Umbilical cord (tissue), 2 donors: ENCODE data around the gene MRPL47. TPM values are rescaled to one million over a fixed set of nuclear protein-coding genes. Genes with fewer than 3 reads are reported as not detected.

Source experiments
- DNase-seq: peaks from one replicate; pipeline ENCODE4 v3.0.0-alpha.2; 2015; ENCODE audit warnings: low spot score
- total RNA-seq: library from RNA; depleted of rRNA; stranded (reverse); fragments of >200 nt; gene quantifications from one replicate; pipeline ENCODE4 v1.2.3, GENCODE V29; 2014; ENCODE audit warnings: low replicate concordance; ENCODE audit not compliant: insufficient read depth

MRPL47 gene
- total RNA-seq, 1 donor from 2014 or later = 25.5 TPM

DNA sequence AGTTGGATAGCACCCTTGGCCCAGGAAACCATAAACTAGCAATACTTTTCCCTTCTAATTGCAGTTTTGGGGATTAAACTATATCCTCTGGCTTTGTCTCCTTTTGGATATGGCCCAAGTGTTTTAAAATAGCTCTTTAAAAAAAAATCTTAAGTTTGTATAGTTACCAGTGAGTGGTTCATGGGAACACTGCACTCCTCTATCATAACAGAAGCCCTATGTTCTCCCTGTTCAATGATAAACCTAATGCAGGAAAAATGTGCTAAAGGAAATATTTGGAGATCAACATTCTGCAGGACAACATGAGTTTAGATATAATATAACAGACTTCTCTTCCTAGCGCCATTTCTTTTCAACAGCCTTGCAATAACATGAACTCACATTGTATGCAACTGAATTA lies 13.1 kb downstream of the MRPL47 start:
- no peak for DNase-seq

DNA sequence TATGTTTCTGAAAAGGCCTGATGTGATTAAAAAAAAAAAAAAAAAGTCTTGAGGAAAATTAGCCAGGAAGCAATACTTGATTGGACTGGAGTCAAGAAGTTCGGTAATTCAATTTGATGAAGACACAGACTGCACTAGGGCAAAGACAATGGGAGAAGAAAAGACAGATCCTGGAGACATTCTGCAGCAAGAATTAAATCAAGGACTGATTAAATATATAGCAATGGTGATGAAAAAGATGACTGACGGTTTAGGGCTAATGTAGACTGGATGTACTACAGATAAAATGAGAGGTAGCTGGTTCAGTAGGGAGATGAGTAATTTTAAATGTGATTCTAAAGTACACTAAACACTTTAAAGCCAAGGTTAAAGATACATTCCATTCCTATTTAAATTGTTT lies 13.8 kb downstream of the MRPL47 start:
- no peak for DNase-seq

DNA sequence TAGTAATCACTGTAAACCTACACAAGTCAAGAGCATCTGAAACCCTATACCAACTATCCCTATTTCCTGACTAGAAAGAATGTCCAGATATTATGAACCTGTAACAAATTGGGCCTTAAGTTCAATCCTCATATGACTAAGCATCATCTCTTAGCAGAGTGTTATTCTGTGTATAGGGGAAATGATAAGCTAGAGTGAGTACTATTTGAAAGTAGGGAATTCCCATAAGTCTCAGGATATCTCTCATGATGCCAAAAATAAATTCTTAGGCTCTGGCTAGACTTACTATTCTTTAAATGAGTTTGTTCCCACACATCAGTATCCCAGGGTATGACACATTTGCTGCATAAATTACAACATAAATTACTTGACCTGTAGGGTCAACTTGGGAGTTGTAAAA lies 15.3 kb downstream of the MRPL47 start:
- no peak for DNase-seq

DNA sequence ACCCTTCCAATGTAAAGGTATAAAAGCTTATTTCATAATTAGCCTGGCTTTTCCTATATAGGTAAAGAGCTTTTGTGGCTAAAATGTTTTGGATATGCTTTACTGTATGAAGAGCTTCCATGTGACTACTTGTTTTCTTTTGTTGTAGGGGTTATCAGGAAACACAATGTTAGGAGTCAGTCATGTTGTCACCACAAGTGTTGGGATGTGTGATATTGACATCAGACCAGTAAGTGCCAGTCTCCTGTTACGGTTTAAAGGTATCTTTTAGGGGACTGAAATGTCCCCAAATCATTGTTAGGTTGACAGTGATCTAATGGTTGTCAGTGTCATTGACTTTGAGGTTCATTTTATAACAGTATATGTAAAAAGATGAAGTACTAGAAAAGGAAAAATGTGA lies 23.4 kb downstream of the MRPL47 start:
- no peak for DNase-seq

DNA sequence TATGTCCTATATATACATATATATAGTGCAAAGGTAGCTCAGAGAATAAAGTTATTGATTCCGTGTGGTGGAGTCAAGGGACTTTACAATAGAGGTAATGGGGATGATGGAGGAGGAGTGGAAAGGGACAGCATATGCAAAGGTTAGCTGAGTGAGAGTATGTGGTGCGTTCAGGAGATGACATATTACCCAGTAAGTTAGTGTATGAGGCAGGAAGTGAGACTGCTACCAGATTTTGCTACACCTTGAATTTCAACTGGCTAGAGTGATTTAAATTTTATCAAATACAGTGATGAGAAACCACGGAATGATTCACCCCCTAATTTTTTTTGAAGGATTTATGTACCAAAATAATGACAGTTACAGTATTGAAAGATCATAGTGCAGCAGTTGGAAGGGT lies 38.9 kb downstream of the MRPL47 start:
- no peak for DNase-seq

DNA sequence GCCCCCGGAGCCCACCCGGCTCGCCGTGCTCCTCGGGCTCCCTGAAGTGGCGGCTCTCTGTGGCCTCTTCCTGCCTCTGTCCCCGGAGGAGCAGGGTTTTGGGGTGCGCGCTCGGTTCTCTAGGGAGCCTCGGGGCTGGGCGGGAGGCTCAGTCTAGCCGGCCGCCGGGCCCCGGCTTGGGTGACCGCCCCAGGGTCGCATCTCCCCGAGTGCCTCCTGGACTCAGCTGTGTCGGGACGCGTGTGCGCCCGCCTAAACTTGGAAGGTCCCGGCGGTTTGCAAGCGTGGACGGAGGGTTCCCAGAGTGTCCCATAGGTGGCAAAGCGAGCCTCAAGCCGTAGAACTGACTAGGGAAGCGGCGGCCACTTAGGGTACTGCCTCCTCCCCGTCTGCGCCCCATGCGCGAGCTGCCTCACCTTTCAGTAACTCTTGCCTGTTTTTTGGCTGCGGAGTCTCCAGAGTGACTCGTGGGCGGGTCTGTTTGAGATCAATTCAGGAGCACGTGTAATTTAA lies 41.1 kb downstream of the MRPL47 start:
- peak; percentile 62 for DNase-seq

DNA sequence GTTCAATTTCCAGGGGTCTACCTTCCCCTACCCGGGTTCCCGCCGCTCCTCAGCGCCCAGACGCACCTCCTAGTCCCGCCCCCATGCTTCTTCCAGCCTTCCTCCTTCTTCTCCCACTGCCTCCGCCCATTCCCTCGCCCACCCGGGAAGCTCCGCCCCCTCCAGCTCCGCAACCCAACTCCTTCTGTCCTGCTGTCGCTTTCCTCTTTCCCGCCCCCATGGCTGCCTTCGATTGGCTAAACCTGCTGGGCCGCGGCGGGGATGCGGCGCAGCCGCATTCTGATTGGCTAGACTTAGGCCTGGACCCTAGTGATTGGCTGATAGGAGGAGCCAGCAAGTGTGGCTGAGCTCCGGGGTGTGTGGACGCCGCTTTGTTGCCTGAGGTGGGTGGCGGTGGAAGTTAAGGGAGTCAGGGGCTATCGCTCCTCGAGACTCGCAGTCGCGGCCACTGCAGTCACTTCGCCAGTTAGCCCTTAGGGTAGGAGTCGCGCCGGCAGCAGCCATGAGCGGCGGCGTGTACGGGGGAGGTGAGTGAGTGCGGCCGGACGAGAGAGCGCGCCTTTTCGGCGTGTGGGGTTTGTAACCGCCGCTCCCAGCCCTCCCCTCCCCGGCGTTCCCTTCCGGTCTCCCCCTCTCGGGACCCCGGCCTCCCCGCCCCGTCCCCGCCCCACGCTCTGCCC lies 41.7 kb downstream of the MRPL47 start, which contains the start of gene ACTL6A:
Gene ACTL6A, plus strand, starts transcription at position 336 of the 680 bp plus-strand sequence. Its CDS starts 167 bp downstream, at position 503.
- DNase-seq = peak; percentile 100

DNA sequence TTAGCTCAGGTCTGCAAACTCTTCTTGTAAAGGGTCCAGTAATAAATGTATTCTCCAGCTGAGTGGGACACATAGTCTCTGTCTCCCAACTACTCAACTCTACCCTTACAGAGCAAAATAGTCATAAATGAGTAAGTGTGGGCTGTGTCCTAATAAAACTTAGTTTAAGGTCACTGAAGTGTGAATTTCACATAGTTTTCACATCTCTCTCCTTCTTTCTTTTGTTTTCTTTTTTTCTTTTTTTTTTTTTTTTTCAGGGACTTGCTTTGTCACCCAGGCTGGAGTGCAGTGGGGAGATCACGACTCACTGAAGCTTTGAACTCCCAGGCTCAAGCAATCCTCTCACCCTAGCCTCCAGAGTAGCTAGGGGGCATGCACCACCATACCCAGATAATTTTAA lies 43.6 kb downstream of the MRPL47 start:
- no peak for DNase-seq

DNA sequence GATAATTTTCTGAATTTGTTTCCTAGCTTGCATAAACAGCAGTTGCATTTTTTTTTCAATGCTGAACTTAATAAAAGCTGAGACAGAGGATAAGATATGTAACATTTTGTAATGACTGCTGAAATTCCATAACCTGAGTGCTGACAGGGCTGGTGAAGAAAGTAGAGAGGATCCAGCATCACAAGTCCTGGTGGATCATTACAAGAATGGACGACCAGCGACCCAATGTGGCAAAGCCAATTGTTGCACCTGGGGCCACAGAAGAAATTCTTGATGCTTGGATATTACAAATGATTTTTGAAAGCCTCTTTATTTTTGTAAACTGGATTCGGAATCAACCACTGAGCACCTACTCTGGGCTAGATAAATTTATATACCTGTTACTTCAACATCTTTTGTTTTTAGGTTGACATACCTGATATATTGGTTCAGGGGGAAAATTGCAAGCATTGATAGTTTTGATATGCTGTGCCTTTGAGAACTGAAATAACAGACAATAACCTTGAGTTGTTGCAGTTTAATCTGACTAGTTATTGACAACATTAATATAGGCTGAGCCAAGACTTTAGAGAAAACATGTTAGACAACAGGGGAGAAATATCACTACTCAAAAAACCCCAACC lies 45.6 kb downstream of the MRPL47 start:
- DNase-seq = peak; percentile 82

DNA sequence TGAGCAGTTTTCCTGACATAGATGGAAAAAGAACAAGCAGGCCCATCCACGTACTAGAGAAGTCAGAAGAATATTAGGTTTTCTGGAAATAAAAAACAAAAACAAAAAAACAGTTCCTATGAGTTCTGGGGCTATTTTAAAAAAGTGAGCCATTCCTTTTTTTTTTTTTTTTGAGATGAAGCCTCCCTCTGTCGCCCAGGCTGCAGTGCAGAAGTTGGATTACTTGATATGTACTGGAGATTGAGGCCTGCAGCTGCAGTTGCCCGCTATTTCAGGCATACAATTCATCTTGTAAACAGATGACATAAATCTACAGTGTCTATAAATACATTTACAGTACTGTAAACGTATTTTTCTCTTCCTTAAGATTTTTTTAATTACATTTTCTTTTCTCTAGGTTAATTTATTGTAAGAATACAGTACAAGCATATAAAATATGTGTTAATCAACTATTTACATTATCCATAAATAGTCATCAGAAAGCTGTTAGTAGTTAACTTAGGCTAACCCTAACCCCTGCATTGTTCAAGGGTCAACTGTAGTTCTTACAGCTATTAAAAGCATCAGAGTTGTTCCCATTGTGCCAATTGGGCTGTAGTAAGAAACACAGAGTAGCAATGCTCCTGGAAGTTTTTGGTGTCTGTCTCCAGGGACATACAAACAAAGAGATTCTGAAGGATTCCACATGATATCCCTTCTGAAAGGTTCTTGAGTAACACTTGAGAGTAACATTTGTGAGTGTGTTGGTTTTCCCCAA lies 52.9 kb downstream of the MRPL47 start:
- peak; percentile 36 for DNase-seq

DNA sequence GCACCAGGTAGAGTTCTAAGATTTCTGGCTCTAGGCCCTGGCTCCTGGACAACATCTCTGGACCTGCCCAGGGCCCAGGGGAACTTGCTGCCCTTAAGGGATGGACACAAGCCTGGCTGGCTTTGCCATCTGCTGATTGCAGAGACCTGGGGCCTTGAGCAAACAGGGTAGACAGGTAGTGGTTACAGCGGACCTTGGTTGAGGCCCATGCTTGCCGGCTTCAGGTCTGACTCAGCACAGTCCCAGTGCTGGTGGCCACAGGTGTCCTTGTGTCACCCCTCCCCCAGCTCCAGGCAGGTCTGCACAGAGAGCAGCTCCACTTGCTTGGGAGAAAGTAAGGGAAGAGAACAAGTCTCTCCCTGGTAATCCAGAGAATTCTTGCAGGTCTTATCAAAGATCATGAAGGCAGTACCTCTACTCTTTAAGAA lies 57.6 kb downstream of the MRPL47 start:
- DNase-seq = no peak

DNA sequence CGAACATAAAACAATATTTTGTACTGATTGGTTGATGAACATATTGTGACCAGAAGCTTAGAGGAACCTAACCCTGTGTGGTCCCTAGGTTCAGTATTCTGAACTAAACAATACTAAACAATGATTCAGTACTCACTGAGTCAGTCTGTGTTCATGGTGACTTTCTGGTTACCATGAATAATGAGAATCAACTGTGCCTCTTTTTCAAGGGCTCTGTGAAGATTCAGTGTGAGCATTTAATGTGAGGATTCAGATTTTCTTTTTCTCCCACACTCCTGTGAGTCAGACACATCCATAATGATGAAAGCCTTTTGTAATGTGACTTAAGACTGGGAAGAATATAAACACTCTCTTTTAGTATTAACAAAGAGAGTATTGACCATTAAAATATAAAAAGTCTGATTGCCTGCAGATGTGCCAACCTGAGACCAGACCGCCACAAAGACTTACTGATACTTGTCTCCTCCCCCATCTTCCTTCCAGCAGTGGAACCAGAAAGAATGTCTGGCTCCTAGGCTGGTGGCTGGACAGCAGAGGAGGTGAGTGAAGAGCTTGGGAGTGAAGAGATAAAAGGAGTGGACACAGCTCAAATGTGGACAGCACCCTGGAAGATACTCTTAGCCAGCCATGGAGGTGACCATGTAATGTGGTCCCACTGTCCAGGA lies 59.3 kb downstream of the MRPL47 start:
- no peak for DNase-seq

DNA sequence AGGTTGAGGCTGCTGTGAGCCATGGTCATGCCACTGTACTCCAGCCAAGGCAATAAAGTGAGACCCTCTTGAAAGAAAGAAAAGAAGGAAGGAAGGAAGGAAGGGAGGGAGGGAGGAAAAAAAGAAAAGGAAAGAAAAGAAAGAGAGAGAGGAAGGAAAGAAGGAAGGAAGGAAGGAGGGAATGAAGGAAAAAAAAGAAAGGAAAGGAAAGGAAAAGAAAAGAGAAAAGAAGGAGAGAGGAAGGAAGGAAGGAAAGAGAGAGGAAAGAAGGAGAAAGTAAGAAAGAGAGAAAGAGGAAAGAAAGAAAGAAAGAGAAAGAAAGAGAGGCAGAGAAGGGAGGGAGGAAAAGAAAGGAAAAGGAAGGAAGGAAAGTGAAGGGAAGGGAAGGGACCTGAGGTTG lies 62.1 kb downstream of the MRPL47 start:
- DNase-seq = no peak

DNA sequence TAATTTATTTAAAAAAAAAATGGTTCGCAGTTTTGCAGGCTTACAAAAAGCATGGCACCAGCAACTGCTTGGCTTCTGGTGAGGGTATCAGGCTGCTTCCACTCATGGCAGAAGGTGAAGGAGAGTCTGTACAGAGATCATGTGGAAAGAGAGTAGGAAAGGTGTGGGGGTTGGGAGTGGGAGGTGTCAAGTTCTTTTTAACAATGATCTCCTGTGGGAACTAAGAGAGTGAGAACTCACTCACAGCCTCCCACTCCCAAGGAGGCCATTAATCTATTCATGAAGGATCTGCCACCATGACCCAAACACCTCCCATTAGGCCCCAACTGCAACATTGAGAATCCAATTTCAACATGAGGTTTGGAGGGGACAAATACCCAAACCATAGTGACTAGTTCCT lies 62.8 kb downstream of the MRPL47 start:
- DNase-seq = no peak

DNA sequence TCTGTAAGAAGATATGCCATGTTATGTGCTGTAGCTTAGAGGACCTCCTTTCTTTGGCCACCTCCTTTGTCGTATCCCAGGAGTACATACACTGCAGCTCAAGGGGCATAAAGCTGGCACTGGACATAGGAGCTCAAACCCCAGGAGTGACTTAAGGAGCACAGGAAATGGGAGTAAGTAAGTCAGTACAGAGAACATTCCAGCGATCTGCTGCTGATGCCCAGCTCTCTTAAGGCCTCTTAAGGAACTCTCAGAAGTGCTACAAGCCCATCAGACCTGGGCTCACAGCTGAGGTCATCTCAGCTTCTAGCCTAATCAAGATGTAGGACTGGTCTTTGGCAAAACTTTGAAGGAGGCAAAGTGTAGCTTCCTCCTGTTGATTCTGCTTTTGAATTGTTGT lies 63.3 kb downstream of the MRPL47 start:
- no peak for DNase-seq

Other genes starting within 250 kb of the MRPL47 start
- 102 TPM for gene GNB4, start 153.2 kb downstream of the MRPL47 start, total RNA-seq
- 87.2 TPM for gene ACTL6A, start 41.7 kb downstream of the MRPL47 start, total RNA-seq
- 76.1 TPM for gene NDUFB5, start 156 bp upstream of the MRPL47 start, total RNA-seq
- 11.1 TPM for gene USP13, start 48.4 kb upstream of the MRPL47 start, total RNA-seq